Occipital lobe (tissue), 2 donors: ENCODE measurements around the gene COL15A1. TPM values are rescaled to one million over a fixed set of nuclear protein-coding genes. Genes with fewer than 3 reads are reported as not detected.
"Not testable (repeated sequence)": the region's sequence is repeated elsewhere in the genome, so short reads cannot be mapped to it uniquely, and the experiment has no call there.

Source experiments
- DNase-seq: peaks from one replicate; lab custom pipeline; 2025; lab: John Stamatoyannopoulos, UW
- total RNA-seq: library from RNA; depleted of rRNA; stranded (reverse); fragments of >200 nt; gene quantifications from one replicate; pipeline ENCODE4 v1.2.3, GENCODE V29; 2014

COL15A1 gene
- total RNA-seq, 1 donor from 2014 or later: 12.5 TPM

DNA sequence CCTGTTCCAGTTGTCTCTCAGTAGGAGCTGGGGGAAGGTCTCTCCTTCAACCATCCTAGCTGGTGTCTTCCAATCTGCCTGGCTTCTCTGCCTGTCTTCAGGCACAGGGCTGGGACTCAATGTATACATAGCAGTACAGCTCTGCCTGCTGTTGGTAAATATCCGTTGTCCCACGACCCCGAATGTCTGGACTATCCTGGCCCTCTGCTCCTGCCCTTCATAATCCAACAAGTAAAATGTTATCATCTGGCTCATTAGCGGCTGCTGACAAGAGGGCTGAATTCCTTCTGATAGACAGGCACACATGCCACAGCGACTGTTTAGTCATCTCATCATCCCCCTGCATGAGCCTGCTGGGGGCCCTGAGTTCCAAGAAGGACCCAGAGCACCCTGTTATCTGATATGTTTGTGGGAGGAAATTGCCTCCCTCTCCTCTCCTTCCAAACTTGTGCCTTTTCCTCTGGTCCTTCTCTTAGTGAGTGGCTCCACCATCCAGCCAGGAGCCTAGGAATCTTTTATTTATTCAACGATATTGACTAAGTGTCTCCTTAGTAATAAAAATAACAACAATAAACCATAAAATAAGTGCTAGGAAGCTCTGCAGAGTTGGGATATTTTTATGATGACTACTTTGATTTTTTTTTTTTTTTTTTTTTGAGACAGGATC lies 131.7 kb downstream of the COL15A1 start:
- no peak for DNase-seq

DNA sequence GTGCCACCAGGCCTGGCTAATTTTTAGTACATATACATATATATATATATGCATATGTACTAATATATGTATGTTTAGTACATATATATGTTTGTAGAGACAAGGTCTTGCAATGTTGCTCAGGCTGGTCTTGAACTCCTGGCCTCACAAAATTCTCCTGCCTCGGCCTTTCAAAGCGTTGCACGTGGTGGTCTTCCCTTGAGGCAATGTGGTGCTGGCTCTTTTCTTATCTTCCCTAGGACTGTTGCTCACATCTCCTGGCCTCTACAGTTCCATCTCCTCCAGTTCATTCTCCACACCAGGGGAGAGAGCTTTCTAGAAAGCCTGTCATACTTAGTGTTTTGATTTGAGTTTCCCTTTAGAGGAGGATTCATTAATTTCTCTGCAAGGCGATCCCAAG lies 132.3 kb downstream of the COL15A1 start:
- DNase-seq: no peak

- no peak for DNase-seq
These were observed 132.9 kb downstream of the COL15A1 start for GRCh38 chr9:99076483-99077171.

GRCh38 chr9:99078717-99079116 lies 135.0 kb downstream of the COL15A1 start:
- no peak for DNase-seq

DNA sequence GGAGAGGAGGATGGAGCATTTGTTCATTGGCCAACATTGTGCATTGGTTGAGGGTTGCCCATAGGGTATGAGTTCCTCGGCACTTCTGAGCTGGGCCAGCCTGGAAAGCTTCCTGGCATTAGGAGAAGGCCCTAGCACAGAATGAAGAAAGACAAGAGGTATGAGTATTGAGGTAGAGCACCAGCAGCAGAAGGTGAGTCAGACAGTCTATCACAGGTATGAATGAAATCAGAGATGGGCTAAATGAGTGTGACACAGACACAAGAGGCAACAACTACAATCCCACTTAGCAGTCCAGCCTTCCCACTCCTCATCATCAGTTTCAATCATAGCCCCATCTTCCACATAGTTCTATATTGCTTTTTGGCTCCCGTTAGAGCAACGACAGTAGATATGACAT lies 135.8 kb downstream of the COL15A1 start:
- no peak for DNase-seq

DNA sequence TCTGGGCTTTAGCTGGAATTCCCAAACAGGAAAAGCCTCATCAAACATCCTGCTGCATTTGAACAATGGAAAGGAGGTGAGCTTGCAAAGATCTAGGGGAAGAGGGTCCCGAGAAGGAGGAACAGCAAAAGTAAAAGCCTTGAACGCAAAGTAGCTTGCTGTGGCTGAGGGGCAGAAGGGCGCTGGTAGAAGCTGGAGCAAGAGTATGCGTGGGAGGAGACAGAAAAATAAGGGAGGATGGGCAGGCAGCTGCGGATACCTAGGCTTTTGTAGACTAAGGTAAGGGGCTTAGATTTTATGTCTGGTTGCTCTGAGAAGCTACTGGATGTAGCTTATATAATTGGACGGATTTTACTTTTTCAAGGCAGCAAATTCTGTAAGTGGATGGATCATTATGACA lies 139.3 kb downstream of the COL15A1 start:
- DNase-seq: no peak

DNA sequence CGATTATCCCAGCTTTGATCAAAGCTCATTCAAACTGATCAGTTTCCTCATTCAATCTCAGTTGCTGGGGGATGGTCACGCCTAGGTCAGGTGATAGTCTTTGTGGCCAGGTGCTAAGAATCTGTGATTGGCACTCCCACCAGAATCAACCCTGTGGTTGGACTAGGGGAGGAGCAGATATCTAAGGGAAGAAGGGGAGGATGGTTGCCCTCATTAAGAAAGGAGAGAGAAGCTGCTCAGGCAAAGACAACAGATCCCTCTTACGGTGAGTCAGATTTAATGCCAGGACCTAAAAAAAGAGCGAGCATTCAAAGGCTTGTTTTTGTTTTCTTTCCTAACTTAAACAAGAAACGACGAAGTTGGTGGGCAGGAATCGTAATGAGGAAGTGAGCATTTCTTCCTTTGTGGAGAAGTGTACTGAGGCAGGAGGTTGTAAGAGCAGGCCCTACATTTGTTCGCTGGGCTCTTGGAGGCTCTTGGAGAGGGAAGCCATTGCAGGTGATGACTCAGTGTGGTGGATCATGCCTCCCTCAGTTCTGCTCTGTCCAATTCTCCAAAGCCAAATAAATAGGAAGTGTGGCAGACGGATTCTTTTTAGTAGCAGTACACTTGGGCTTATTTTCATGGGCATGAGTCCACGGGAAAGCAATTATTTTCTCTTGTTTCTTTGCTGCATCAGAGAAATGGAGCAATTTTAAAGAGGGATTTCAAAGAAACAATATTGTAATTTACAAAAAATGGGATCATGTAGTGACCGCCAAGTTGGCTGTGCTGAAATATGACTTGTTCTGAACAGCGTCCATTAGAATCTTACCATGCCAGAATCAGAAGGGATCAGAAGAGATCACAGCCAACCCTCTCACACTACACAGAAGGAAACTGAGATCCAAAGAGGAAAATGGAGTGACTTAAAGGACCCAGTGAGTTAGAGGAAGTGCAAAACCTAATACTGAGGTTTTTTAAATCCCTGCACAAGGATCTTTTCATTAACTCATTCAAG lies 142.5 kb downstream of the COL15A1 start:
- DNase-seq: peak; percentile 10

- DNase-seq: no peak
These were observed 143.8 kb downstream of the COL15A1 start for GRCh38 chr9:99087462-99087861.

- DNase-seq: no peak
These were observed 146.8 kb downstream of the COL15A1 start for GRCh38 chr9:99090336-99091130.

- no peak for DNase-seq
These were observed 149.2 kb downstream of the COL15A1 start for GRCh38 chr9:99092643-99093491.

DNA sequence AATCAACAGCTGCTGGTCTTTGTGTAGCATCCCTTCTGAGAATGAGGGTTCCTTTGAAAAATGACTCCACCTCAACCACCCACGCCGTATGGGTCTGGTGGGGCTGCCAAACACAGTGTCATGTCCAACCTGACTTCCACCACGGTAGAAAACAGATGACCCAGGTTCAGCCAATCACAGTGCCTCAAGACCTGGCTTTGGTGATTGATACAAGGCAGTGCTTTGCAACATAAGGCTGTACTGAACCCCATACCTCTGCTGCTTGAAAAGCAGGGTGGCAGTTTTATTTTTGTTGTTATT lies 149.7 kb downstream of the COL15A1 start:
- DNase-seq: no peak

GRCh38 chr9:99095565-99095964 lies 151.9 kb downstream of the COL15A1 start:
- no peak for DNase-seq

DNA sequence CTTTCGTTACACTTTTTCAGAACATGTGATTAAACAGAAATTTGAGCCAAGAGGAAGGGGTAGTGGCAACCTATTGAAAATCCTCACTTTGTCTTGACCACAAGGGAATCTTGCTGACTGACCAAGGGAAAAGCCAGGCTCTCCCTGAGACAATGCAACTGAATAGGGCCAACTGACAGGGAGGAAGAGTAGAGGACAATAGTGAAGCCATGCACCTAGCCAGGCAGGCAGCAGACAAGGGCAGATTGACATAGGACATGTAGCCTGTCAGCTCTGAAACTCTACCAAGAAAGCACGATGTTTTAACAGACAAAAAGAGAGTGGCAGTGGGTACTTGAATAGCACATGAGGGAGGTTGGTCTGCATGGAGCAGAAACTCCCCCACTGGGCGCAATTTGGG lies 152.7 kb downstream of the COL15A1 start:
- DNase-seq: no peak

DNA sequence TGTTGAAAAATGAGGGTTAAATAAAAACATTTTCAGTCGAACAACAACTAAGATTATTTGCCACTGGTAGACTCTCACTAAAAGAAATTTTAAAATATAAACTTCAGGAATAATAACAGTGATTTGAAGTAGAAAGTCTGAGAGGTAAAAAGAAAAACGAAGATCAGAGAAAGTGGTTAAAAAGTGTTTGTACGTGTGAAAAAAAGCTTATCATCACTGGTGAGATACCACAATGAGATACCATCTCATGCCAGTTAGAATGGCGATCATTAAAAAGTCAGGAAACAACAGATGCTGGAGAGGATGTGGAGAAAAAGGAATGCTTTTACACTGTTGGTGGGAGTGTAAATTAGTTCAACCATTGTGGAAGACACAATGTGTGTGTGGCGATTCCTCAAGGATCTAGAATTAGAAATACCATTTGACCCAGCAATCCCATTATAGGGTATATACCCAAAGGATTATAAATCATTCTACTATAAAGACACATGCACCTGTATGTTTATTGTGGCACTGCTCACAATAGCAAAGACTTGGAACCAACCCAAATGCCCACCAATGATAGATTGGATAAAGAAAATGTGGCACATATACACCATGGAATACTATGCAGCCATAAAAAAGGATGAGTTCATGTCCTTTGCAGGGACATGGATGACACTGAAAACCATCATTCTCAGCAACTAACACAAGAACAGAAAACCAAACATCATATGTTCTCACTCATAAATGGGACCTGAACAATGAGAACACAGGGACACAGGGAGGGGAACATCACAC lies 156.3 kb downstream of the COL15A1 start:
- not testable (repeated sequence) for DNase-seq

- no peak for DNase-seq
These were observed 157.6 kb downstream of the COL15A1 start for GRCh38 chr9:99101271-99101670.

DNA sequence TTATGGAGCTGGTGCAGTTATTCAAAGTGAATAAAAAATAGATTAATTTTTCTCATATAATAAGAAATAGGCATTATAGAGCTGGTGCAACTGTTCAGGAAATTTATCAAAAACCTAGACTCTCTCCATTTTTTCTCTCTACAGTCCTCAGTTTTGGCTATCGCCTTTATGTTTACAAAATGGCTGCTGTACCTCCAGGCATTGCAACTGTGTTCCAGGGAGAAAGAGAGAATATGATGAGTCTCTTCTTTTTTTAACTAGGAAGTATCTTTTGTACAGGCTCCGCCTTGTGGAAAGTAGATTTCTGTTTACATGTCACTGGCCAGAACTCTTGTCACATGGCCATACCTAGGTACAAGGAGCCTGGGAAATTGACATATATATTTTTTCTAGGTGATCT lies 158.1 kb downstream of the COL15A1 start:
- no peak for DNase-seq

DNA sequence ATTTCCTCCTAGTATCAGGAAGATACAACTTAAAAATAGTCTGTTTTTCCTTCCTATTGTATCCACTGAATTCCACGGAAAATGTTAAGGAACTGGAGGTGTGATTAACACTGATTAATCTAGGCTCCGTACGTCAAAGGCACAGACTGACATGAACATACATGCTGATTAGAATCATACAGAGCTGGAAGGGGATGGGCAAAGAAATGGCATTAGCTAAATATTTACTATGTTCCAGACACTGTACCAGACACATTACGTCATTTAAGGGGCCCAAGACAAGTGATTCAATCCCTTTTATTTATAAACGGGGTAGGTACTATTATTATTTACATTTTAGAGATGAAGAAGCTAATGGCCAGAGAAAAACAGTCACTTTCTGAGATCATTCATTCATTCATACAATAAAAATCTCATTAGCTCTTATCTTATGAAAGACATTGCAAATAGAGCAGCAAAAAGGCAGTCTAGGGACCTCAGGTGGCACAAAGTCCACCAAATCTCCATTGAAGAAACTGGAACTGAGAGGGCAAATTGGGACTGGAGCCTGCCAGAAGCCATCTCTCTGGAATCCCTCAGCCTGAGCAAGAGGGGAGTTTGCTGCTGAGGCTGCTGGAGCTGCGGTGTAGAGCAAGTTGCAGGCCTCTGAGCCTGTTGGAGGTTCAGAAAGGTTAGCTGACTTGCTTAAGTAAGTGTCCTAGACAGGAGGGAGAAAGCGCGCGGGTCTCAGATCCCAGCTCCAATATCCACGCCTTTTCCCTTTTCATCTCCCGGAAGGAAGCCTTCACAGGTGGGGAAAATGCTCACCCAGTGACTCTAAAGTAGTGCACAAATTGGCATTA lies 159.6 kb downstream of the COL15A1 start:
- no peak for DNase-seq

- DNase-seq: no peak
These were observed 160.3 kb downstream of the COL15A1 start for GRCh38 chr9:99103901-99104458.
